ENCODE data around the gene DIAPH2. TPM values are rescaled to one million over a fixed set of nuclear protein-coding genes. Genes with fewer than 3 reads are reported as not detected.

DIAPH2 gene
- total RNA-seq, 1 donor from 2014 or later = 20.5 TPM

DNA sequence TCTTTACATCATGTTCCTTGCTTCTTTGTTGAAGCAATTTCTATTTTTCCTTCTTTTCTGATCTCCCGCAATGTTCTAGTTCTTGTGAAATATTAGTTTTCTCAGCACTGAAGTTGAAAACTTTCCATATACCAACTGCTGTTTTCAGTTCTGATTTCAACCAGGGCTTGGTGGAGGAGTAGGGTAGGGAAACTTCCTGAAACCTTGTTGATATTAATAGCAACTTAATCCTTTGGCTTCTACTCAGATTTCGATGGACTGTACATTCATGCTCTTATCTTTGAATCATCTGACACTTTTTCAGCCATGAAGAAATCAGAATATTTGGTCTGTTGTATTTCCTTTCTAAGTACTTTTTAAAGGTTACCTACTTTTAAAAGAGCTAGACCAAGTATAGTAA is 514.9 kb downstream of the DIAPH2 start:
- ATAC-seq (ENCODE audit: low read depth) (no peak), DNase-seq (no peak)
- Mint-ChIP-seq H3K36me3 (ENCODE audit: low read depth) (no peaks in the 10 kb centered on the region), H3K27me3 (no peaks in the 10 kb centered on the region), H3K9me3 (peaks cover 8% of the 10 kb centered on the region), H3K4me3 (no peak overlapping the region), H3K4me1 (no peaks in the 10 kb centered on the region), H3K27ac (no peak overlapping the region)
- ChIA-PET CTCF (no interaction called here), POLR2A (no interaction called here)
- TF ChIP-seq, protein P1, sequence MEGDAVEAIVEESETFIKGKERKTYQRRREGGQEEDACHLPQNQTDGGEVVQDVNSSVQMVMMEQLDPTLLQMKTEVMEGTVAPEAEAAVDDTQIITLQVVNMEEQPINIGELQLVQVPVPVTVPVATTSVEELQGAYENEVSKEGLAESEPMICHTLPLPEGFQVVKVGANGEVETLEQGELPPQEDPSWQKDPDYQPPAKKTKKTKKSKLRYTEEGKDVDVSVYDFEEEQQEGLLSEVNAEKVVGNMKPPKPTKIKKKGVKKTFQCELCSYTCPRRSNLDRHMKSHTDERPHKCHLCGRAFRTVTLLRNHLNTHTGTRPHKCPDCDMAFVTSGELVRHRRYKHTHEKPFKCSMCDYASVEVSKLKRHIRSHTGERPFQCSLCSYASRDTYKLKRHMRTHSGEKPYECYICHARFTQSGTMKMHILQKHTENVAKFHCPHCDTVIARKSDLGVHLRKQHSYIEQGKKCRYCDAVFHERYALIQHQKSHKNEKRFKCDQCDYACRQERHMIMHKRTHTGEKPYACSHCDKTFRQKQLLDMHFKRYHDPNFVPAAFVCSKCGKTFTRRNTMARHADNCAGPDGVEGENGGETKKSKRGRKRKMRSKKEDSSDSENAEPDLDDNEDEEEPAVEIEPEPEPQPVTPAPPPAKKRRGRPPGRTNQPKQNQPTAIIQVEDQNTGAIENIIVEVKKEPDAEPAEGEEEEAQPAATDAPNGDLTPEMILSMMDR (IDR thresholded peaks at IDR 0.05) = no peak
- intact Hi-C loops (cut with micrococcal nuclease) = no loop called here

GRCh38 chrX:97200454-97200853 is 515.8 kb downstream of the DIAPH2 start:
- ATAC-seq (ENCODE audit: low read depth) = no peak
- DNase-seq = no peak
- TF ChIP-seq, protein P1 (IDR thresholded peaks at IDR 0.05) = no peak
- H3K27me3 Mint-ChIP-seq = no peaks in the 10 kb centered on the region
- H3K4me1 Mint-ChIP-seq = no peaks in the 10 kb centered on the region
- peaks cover 8% of the 10 kb centered on the region for H3K9me3 Mint-ChIP-seq
- no peak overlapping the region for H3K27ac Mint-ChIP-seq
- H3K4me3 Mint-ChIP-seq = no peak overlapping the region
- H3K36me3 Mint-ChIP-seq (ENCODE audit: low read depth) = no peaks in the 10 kb centered on the region
- intact Hi-C loops (cut with micrococcal nuclease) = no loop called here
- CTCF ChIA-PET = no interaction called here
- POLR2A ChIA-PET = no interaction called here

- no peaks in the 10 kb centered on the region for H3K4me1 Mint-ChIP-seq
- TF ChIP-seq, protein P1 (IDR thresholded peaks at IDR 0.05) = no peak
- no peaks in the 10 kb centered on the region for H3K27me3 Mint-ChIP-seq
- ChIA-PET CTCF (no interaction called here), POLR2A (no interaction called here)
- no peak for ATAC-seq (ENCODE audit: low read depth)
- no peaks in the 10 kb centered on the region for H3K36me3 Mint-ChIP-seq (ENCODE audit: low read depth)
- no peak for DNase-seq
- no peaks in the 10 kb centered on the region for H3K9me3 Mint-ChIP-seq
- H3K27ac Mint-ChIP-seq = no peak overlapping the region
- intact Hi-C loops (cut with micrococcal nuclease) = no loop called here
- H3K4me3 Mint-ChIP-seq = no peak overlapping the region
Observed at GRCh38 chrX:97210501-97210900, 525.9 kb downstream of the DIAPH2 start.

DNA sequence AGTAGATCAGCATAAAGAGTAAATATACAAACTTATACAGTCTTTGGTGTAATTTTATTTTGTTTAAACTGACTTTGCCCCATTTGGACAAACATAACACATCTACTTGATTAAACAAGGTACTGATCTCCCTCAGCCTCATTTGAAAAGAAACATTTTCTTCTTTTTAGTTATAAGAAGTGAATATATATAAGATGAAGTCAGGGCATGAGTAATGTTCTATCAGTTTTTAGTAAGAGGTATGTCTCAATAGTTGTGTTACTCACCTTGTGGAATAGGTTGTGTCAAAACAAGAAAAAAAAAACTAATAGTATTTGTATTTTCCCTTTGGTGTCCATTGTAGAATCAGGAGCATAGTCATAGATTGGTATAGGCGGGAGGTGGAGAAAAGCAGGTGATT is 526.4 kb downstream of the DIAPH2 start:
- TF ChIP-seq, protein P1 (IDR thresholded peaks at IDR 0.05) = no peak
- POLR2A ChIA-PET = no interaction called here
- no peaks in the 10 kb centered on the region for H3K27me3 Mint-ChIP-seq
- H3K27ac Mint-ChIP-seq = no peak overlapping the region
- intact Hi-C loops (cut with micrococcal nuclease) = no loop called here
- ATAC-seq (ENCODE audit: low read depth) = no peak
- no peak for DNase-seq
- CTCF ChIA-PET = no interaction called here
- no peaks in the 10 kb centered on the region for H3K9me3 Mint-ChIP-seq
- no peaks in the 10 kb centered on the region for H3K4me1 Mint-ChIP-seq
- no peaks in the 10 kb centered on the region for H3K36me3 Mint-ChIP-seq (ENCODE audit: low read depth)
- H3K4me3 Mint-ChIP-seq = no peak overlapping the region

DNA sequence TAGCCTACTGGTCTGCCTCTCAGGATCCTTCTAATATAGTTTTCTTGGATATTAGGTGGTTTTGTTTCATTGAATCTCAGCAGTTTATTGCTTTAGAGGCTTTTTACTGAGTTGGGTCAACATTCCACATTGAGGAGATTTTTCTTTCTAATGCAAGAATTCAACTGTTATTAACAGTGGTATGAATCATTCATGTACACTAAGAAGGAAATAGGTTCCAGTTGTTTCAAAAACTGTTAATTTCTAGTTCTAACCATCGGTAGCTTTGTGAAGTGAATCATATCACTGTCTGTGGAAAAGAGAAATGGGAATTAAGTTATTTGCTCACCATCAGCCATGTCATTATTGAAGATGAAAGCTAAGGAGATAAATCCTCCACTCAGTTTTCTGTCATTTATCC is 530.5 kb downstream of the DIAPH2 start:
- Mint-ChIP-seq H3K27me3 (no peaks in the 10 kb centered on the region), H3K27ac (no peak overlapping the region), H3K4me3 (no peak overlapping the region), H3K9me3 (no peaks in the 10 kb centered on the region), H3K36me3 (ENCODE audit: low read depth) (no peaks in the 10 kb centered on the region), H3K4me1 (no peaks in the 10 kb centered on the region)
- ATAC-seq (ENCODE audit: low read depth) (no peak), DNase-seq (no peak)
- intact Hi-C loops (cut with micrococcal nuclease) = no loop called here
- ChIA-PET CTCF (no interaction called here), POLR2A (no interaction called here)
- TF ChIP-seq, protein P1 (IDR thresholded peaks at IDR 0.05) = no peak

Measured in activated B cell treated with CpG ODN at 0.5 μM for 24 hours (primary cell).